Left lung (tissue), 10 donors: ENCODE measurements around the gene ZNF70. TPM values are rescaled to one million over a fixed set of nuclear protein-coding genes. Genes with fewer than 3 reads are reported as not detected.

Experiments used
- ATAC-seq: fragments of 200-7000 bp; cut with Tn5 transposase; one replicate; pipeline ENCODE4 v1.9.1; 2020; ENCODE audit warnings: moderate library complexity
- DNase-seq, 4 donors: peaks; one replicate each; pipeline ENCODE4 v3.0.0-alpha.2; 2013 to 2020
- H3K27ac ChIP-seq, 2 donors: fragments of 200-600 bp; sonication (generic) in 1 of 2; one replicate each; pipeline versions ENCODE4 v1.5.0 to v1.8.0; 2020 to 2021
- H3K27me3 ChIP-seq, 2 donors: fragments of 200-600 bp; sonication (generic) in 1 of 2; one replicate each; pipeline versions ENCODE4 v1.5.0 to v1.8.0; 2020 to 2021
- H3K36me3 ChIP-seq, 2 donors: fragments of 200-600 bp; sonication (generic) in 1 of 2; one replicate each; pipeline versions ENCODE4 v1.5.0 to v1.8.0; 2020 to 2021
- H3K4me1 ChIP-seq, 2 donors: fragments of 200-600 bp; one replicate each; pipeline ENCODE4 v1.8.0; 2021
- H3K4me3 ChIP-seq, 2 donors: fragments of 200-600 bp; sonication (generic) in 1 of 2; one replicate each; pipeline versions ENCODE4 v1.5.0 to v1.8.0; 2020 to 2021; ENCODE audit warnings: mild to moderate bottlenecking in 1 of 2
- H3K9me3 ChIP-seq, 2 donors: fragments of 200-600 bp; sonication (generic) in 1 of 2; one replicate each; pipeline versions ENCODE4 v1.5.0 to v1.8.0; 2020 to 2021
- intact Hi-C, 2 donors: fragments of 100-400 bp; cut with DNase I; formaldehyde crosslinking; loops; one replicate each; pipeline versions ENCODE4 v1.11.2 to v1.14.2; 2022
- polyA plus RNA-seq, 6 donors: library from polyadenylated mRNA; unstranded; fragments of 120-200 nt; gene quantifications; one replicate each; pipeline ENCODE4 v1.2.1, GENCODE V29; 2013; ENCODE audit not compliant: insufficient read length in 6 of 6
- total RNA-seq, 2 donors: library from RNA; stranded (reverse); fragmentation: NEBNext Ultra II Directional; extraction: Animal tissue kit (Norgen Biotek cat#: 25700); gene quantifications; one replicate each; pipeline ENCODE4 v1.2.1, GENCODE V29; 2021
- TF ChIP-seq, protein P1 (sequence below), 2 donors: fragments of 200-600 bp; sonication (generic) in 1 of 2; IDR thresholded peaks; one replicate each; pipeline versions ENCODE4 v1.5.0 to v1.8.0; 2021; ENCODE audit warnings: antibody characterized with exemption in 2 of 2
- donor health status: DM: no; HTN: yes; CAD: no.
- donor health status: DM: no; HTN: no; CAD: no.

The ZNF70 gene
- total and polyA plus RNA-seq, 8 donors, result 5.9 to 10.7 (median 9.4) TPM

DNA sequence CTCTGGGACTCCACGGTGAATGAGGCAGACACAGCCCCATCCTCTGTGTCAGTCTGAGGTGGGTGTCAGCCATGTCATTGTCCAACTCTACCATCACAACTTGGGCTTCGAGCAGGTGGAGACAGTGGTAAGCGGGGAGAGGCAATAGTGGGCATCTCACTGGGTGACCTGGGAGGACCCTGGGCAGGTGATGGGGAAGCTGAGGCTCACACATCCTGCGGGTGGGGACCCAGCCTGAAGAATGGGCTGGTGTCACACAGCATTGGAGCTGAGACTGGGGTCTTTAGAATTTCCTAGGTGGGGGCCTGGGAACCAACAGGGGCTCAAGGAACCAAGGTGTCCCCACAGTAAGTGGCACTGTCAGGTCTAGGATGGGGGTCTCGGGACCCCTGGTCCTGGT is 28.8 kb upstream of the ZNF70 start:
- intact Hi-C loops, result loop anchor here in 1 of 2 donors (10.0 kb wide), 1 partner anchor 55 kb away; the partner anchor contains the start of gene DERL3
- Histone ChIP-seq H3K4me3 (no peak overlapping the region), H3K27ac (no peak overlapping the region), H3K27me3 (no peaks in the 10 kb centered on the region), H3K4me1 (no peaks in the 10 kb centered on the region), H3K9me3 (no peaks in the 10 kb centered on the region), H3K36me3 (no peaks in the 10 kb centered on the region)
- DNase-seq (no peak), ATAC-seq (no peak)
- TF ChIP-seq, protein P1, sequence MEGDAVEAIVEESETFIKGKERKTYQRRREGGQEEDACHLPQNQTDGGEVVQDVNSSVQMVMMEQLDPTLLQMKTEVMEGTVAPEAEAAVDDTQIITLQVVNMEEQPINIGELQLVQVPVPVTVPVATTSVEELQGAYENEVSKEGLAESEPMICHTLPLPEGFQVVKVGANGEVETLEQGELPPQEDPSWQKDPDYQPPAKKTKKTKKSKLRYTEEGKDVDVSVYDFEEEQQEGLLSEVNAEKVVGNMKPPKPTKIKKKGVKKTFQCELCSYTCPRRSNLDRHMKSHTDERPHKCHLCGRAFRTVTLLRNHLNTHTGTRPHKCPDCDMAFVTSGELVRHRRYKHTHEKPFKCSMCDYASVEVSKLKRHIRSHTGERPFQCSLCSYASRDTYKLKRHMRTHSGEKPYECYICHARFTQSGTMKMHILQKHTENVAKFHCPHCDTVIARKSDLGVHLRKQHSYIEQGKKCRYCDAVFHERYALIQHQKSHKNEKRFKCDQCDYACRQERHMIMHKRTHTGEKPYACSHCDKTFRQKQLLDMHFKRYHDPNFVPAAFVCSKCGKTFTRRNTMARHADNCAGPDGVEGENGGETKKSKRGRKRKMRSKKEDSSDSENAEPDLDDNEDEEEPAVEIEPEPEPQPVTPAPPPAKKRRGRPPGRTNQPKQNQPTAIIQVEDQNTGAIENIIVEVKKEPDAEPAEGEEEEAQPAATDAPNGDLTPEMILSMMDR (IDR thresholded peaks at IDR 0.05), result no peak

DNA sequence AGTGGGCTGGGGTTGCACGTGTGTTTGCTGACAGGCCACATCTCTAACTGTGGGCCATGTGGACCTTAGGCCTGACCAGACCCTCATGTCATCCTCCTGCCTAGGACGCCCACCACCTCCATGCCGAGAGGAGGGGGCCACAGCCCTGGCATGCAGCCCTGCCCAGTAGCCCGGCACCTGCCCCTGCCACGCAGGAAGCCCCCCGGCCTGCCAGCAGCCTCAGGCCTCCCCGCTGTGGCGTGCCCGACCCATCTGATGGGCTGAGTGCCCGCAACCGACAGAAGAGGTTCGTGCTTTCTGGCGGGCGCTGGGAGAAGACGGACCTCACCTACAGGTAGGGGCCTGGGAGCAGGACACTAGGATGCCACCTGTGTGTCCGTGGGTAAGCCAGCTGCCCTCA is 28.2 kb upstream of the ZNF70 start:
- intact Hi-C loops, result no loop called here
- H3K4me3 ChIP-seq, result no peak overlapping the region
- H3K4me1 ChIP-seq, result no peaks in the 10 kb centered on the region
- no peaks in the 10 kb centered on the region for H3K36me3 ChIP-seq
- DNase-seq (no peak), ATAC-seq (no peak)
- H3K9me3 ChIP-seq, result no peaks in the 10 kb centered on the region
- TF ChIP-seq, protein P1 (IDR thresholded peaks at IDR 0.05), result no peak
- no peaks in the 10 kb centered on the region for H3K27me3 ChIP-seq
- no peak overlapping the region for H3K27ac ChIP-seq

GRCh38 chr22:23778577-23778900 is 27.6 kb upstream of the ZNF70 start:
- intact Hi-C loops, result no loop called here
- H3K4me3 ChIP-seq, result no peak overlapping the region
- no peaks in the 10 kb centered on the region for H3K9me3 ChIP-seq
- H3K27ac ChIP-seq, result no peak overlapping the region
- DNase-seq (no peak), ATAC-seq (no peak)
- H3K36me3 ChIP-seq, result no peaks in the 10 kb centered on the region
- peaks cover 0 to 4% of the 10 kb centered on the region in 2 donors for H3K27me3 ChIP-seq
- H3K4me1 ChIP-seq, result peaks cover 0 to under 1% of the 10 kb centered on the region in 2 donors
- TF ChIP-seq, protein P1 (IDR thresholded peaks at IDR 0.05), result no peak

DNA sequence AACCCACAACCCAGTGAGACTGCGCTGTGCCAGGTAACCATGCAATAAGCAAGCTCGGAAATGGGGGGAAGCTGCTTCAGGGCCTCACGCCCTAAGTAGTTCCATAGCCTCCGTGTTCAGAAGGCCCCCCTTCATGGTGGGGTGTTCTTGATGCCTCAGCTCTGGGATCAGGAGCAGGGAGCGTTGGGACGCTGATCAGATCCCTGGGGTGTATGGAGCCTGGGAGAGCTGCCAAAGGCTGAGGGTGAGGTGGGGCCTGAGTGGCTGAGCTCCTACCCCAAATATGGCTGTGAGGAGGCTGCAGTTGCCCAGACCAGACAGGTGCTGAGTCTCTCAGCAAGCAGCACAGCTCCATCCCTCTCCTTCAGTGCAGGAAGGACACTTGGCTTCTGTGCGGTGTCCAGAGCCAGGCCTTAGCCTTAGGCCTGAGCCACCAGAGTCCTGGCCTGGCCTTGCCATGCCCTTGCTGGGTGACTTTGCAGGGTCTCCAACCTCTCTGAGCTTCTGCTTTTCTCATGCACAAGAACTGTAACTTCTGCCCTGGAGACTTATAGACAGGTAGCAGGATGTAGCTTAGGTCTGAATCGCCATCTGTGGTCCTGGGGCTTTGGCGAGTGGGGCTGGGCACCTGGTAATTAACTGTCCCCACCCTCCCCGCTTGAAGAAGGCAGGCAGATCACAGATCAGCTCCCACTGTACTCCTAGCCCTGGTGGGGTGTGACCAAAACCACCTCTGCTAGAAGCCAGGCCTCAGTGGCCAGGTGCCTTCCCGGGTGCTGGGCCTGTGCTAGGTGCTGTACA is 27.1 kb upstream of the ZNF70 start:
- Histone ChIP-seq H3K4me3 (no peak overlapping the region), H3K36me3 (no peaks in the 10 kb centered on the region), H3K27me3 (peaks cover 0 to 10% of the 10 kb centered on the region in 2 donors), H3K9me3 (no peaks in the 10 kb centered on the region), H3K27ac (no peak overlapping the region), H3K4me1 (peaks cover 0 to 6% of the 10 kb centered on the region in 2 donors)
- intact Hi-C loops, result no loop called here
- DNase-seq (no peak), ATAC-seq (no peak)
- TF ChIP-seq, protein P1 (IDR thresholded peaks at IDR 0.05), result no peak

- TF ChIP-seq, protein P1 (IDR thresholded peaks at IDR 0.05), result no peak
- Histone ChIP-seq H3K36me3 (no peaks in the 10 kb centered on the region), H3K4me3 (no peak overlapping the region), H3K4me1 (peaks cover 4 to 23% of the 10 kb centered on the region in 2 donors), H3K27me3 (peaks cover 0 to 20% of the 10 kb centered on the region in 2 donors), H3K27ac (no peak overlapping the region), H3K9me3 (no peaks in the 10 kb centered on the region)
- intact Hi-C loops, result no loop called here
- no peak for DNase-seq
- ATAC-seq, result no peak
Measured at GRCh38 chr22:23775779-23776375, 25.0 kb upstream of the ZNF70 start.
